Left ventricle myocardium inferior (tissue), 1 donor: ENCODE results near the gene AKAP12. TPM values are rescaled to one million over a fixed set of nuclear protein-coding genes. Genes with fewer than 3 reads are reported as not detected.

Source experiments
- DNase-seq: peaks from one replicate; pipeline ENCODE4 v3.0.0-alpha.2; 2020
- H3K27ac ChIP-seq: fragments of 200-600 bp; replicated peaks from 2 replicates; pipeline ENCODE4 v1.8.0; 2021
- H3K27me3 ChIP-seq: fragments of 200-600 bp; 2 replicates; pipeline ENCODE4 v1.8.0; 2021; ENCODE audit warnings: low read depth
- H3K36me3 ChIP-seq: fragments of 200-600 bp; 2 replicates; pipeline ENCODE4 v1.8.0; 2021
- H3K4me1 ChIP-seq: fragments of 200-600 bp; 2 replicates; pipeline ENCODE4 v1.8.0; 2021
- H3K4me3 ChIP-seq: fragments of 200-600 bp; 2 replicates; pipeline ENCODE4 v1.8.0; 2021; ENCODE audit warnings: mild to moderate bottlenecking, moderate library complexity
- H3K9me3 ChIP-seq: fragments of 200-600 bp; replicated peaks from 2 replicates; pipeline ENCODE4 v1.8.0; 2021
- intact Hi-C: fragments of 100-400 bp; cut with micrococcal nuclease; formaldehyde crosslinking; loops from one replicate; pipeline ENCODE4 v1.11.0; 2022
- total RNA-seq: library from RNA; stranded (reverse); fragmentation: NEBNext Ultra II Directional; extraction: Animal tissue kit (Norgen Biotek cat#: 25700); gene quantifications from one replicate; pipeline ENCODE4 v1.2.1, GENCODE V29; 2021
- TF ChIP-seq, protein P1 (sequence below): fragments of 200-600 bp; IDR thresholded peaks from 2 replicates; pipeline ENCODE4 v1.8.0; 2021; ENCODE audit warnings: antibody characterized with exemption, mild to moderate bottlenecking, borderline replicate concordance
- donor health status: DM: no; HTN: yes; CAD: no; lungs with severe emphysema.

AKAP12 gene
- total RNA-seq, 1 donor from 2014 or later: 13.1 TPM

DNA sequence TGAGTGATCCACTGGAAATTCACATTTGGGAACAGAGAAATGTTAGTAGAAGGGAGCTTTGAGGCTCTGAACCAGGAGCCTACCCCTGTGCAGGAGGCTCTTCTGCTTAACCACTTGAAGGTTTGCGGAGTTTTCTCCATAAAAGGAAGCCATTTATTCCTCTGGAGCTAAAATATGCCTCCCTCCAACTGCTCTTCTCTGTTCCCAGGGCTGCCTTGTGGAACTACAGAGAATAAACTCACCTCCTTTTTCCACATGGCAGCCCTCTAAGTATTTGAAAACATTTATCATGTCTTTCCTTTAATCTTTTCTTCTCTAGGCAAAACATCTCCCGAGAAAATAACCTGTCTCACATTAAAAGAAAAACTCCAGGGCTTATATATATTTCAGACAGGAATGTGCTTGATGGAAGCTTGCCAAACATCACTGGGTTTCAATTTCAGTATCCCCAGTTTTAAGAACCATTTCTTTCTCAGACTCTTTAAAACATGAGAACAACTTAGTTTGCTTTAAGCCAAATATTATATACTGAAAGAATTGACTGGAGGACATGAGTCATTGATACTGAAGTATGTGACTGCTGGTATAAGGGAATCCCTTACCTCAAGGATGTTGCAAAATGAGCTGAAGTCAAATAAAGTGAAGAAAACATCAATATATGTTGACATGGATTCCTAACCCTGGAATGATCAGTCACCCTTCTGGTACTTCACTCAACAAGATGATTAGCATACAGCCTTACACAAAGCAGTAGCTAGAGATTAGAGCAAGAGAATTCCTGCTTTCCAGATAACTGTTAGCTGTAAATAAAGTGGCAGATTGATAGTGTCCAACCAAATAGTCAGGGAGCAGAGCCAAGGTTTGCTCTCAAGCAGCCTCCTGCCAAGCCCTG lies 77.6 kb downstream of the AKAP12 start:
- Histone ChIP-seq H3K27me3 (no peaks in the 10 kb centered on the region), H3K9me3 (peaks cover 4% of the 10 kb centered on the region), H3K4me3 (no peak overlapping the region), H3K36me3 (peaks cover 3% of the 10 kb centered on the region), H3K4me1 (peaks cover 19% of the 10 kb centered on the region), H3K27ac (no peak overlapping the region)
- no peak for DNase-seq
- TF ChIP-seq, protein P1, sequence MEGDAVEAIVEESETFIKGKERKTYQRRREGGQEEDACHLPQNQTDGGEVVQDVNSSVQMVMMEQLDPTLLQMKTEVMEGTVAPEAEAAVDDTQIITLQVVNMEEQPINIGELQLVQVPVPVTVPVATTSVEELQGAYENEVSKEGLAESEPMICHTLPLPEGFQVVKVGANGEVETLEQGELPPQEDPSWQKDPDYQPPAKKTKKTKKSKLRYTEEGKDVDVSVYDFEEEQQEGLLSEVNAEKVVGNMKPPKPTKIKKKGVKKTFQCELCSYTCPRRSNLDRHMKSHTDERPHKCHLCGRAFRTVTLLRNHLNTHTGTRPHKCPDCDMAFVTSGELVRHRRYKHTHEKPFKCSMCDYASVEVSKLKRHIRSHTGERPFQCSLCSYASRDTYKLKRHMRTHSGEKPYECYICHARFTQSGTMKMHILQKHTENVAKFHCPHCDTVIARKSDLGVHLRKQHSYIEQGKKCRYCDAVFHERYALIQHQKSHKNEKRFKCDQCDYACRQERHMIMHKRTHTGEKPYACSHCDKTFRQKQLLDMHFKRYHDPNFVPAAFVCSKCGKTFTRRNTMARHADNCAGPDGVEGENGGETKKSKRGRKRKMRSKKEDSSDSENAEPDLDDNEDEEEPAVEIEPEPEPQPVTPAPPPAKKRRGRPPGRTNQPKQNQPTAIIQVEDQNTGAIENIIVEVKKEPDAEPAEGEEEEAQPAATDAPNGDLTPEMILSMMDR: no peak
- intact Hi-C loops: no loop called here

DNA sequence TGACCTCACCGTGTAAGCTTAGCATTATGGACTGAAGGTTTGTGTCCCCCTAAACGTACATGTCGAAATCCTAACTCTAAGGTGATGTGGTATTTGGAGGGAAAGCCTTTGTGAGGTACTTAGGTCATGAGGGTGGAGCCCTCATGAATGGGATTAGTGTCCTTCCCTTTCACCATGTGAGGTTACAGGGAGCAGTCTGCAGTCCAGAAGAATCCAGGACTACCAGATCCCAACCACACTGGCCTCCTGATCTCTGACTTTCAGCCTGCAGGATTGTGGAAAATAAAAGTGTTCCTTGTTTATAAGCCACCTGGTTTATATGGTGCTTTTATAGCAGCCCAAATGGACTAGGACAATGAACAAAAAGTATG lies 78.2 kb downstream of the AKAP12 start:
- intact Hi-C loops: no loop called here
- H3K4me1 ChIP-seq: peaks cover 16% of the 10 kb centered on the region
- H3K9me3 ChIP-seq: peaks cover 4% of the 10 kb centered on the region
- peaks cover 3% of the 10 kb centered on the region for H3K36me3 ChIP-seq
- H3K27me3 ChIP-seq: no peaks in the 10 kb centered on the region
- TF ChIP-seq, protein P1: no peak
- no peak overlapping the region for H3K4me3 ChIP-seq
- no peak for DNase-seq
- H3K27ac ChIP-seq: no peak overlapping the region

DNA sequence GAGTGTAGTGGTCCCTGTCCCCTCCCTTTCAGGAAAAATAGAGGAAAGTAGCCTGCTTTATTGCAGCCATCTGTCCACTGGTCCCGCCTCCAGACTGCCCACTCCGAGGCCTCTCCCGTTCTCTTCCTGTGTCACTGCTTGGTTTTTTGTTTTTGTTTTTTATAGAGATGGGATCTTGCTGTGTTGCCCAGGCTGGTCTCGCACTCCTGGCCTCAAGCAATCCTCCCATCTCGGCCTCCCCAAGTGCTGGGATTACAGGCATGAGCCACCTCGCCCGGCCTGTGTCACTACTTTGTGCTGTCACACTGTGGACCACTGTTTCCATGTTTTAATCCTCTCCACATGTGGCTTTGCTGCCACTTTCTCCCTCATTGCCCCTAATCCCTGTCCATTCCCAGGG lies 80.4 kb downstream of the AKAP12 start:
- H3K36me3 ChIP-seq: peaks cover 2% of the 10 kb centered on the region
- H3K9me3 ChIP-seq: peaks cover 4% of the 10 kb centered on the region
- intact Hi-C loops: loop anchor here (5.0 kb wide), 1 partner anchor 308 kb away; no protein-coding TSS in a partner anchor
- H3K4me3 ChIP-seq: no peak overlapping the region
- H3K4me1 ChIP-seq: peaks cover 26% of the 10 kb centered on the region
- H3K27me3 ChIP-seq: peaks cover 8% of the 10 kb centered on the region
- DNase-seq: no peak
- no peak overlapping the region for H3K27ac ChIP-seq
- TF ChIP-seq, protein P1: no peak

DNA sequence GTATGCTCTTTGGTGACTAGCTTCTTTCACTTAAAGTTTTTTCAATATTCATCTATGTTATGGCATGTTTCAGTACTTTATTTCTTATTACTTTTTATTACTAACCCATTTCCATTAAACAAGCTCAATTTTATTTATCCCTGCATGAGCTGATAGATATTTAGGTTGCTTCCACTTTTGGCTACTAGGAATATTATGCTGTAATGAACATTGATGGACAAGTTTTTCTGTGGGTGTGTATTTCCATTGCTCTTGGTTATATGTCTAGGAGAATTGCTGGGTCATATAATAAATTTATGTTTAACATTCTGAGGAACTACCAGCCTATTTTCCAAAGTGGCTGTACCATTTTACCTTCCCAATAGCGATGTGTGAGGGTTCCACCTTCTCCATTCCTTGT lies 81.7 kb downstream of the AKAP12 start:
- DNase-seq: no peak
- Histone ChIP-seq H3K27me3 (peaks cover 12% of the 10 kb centered on the region), H3K9me3 (peaks cover 4% of the 10 kb centered on the region), H3K36me3 (no peaks in the 10 kb centered on the region), H3K4me3 (no peak overlapping the region), H3K27ac (no peak overlapping the region), H3K4me1 (peaks cover 39% of the 10 kb centered on the region)
- TF ChIP-seq, protein P1: no peak
- intact Hi-C loops: loop anchor here (5.0 kb wide), 1 partner anchor 309 kb away; no protein-coding TSS in a partner anchor

DNA sequence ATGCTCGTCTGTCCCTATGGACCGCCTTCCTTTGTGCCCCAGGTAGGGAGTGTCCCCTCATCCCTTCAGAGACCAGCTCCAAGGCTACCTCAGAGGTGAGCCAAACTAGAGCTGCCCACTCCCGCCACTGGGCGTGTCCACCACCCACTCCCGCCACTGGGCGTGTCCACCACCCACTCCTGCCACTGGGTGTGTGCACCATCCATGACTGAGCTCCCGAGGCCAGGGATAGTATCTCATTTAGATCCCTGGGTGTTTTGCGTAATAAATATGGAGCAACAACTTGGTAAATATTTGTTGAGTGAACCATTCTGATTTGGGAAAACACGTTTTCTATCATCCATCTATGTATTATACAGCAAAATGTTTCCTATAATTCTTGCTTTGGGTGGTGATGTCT lies 82.8 kb downstream of the AKAP12 start:
- H3K27me3 ChIP-seq: peaks cover 12% of the 10 kb centered on the region
- intact Hi-C loops: loop anchor here (5.0 kb wide), 1 partner anchor 310 kb away; no protein-coding TSS in a partner anchor
- peaks cover 34% of the 10 kb centered on the region for H3K4me1 ChIP-seq
- H3K27ac ChIP-seq: no peak overlapping the region
- TF ChIP-seq, protein P1: no peak
- H3K36me3 ChIP-seq: no peaks in the 10 kb centered on the region
- H3K9me3 ChIP-seq: peaks cover 4% of the 10 kb centered on the region
- DNase-seq: no peak
- H3K4me3 ChIP-seq: no peak overlapping the region
